KOPT-K1 (cell line): Measurements from ENCODE around the gene RNF223.
"Not testable (repeated sequence)": the region's sequence is repeated elsewhere in the genome, so short reads cannot be mapped to it uniquely, and the experiment has no call there.

Experiments used
- H3K27ac ChIP-seq: fragments of 200-600 bp; sonication (generic); 2 replicates; pipeline ENCODE4 v1.5.1; 2016; ENCODE audit warnings: antibody characterized with exemption, mild to moderate bottlenecking, low read depth, low read length; ENCODE audit not compliant: poor library complexity, severe bottlenecking
- H3K36me3 ChIP-seq: fragments of 200-600 bp; sonication (generic); 2 replicates; pipeline ENCODE4 v1.5.1; 2017; ENCODE audit warnings: antibody characterized with exemption, mild to moderate bottlenecking, low read length, moderate library complexity; ENCODE audit not compliant: insufficient read depth
- H3K9me3 ChIP-seq: fragments of 200-600 bp; sonication (generic); 2 replicates; pipeline ENCODE4 v1.5.1; 2017; ENCODE audit warnings: antibody characterized with exemption, low read length, mild to moderate bottlenecking; ENCODE audit not compliant: insufficient read depth, poor library complexity, severe bottlenecking

Gene RNF223

GRCh38 chr1:1085171-1085841, 11.2 kb upstream of the RNF223 start:
- no peaks in the 10 kb centered on the region for H3K9me3 ChIP-seq
- no peaks in the 10 kb centered on the region for H3K36me3 ChIP-seq
- no peak overlapping the region for H3K27ac ChIP-seq

- no peaks in the 10 kb centered on the region for H3K36me3 ChIP-seq
- no peak overlapping the region for H3K27ac ChIP-seq
- no peaks in the 10 kb centered on the region for H3K9me3 ChIP-seq
Observed at GRCh38 chr1:1084372-1085170, 10.5 kb upstream of the RNF223 start.

- H3K27ac ChIP-seq: no peak overlapping the region
- H3K9me3 ChIP-seq: no peaks in the 10 kb centered on the region
- H3K36me3 ChIP-seq: no peaks in the 10 kb centered on the region
Observed at GRCh38 chr1:1083416-1084371, 9.6 kb upstream of the RNF223 start.

- Histone ChIP-seq H3K36me3 (no peaks in the 10 kb centered on the region), H3K27ac (no peak overlapping the region), H3K9me3 (no peaks in the 10 kb centered on the region)
Observed at GRCh38 chr1:1082776-1083415, 8.8 kb upstream of the RNF223 start.

- H3K9me3 ChIP-seq: no peaks in the 10 kb centered on the region
- no peak overlapping the region for H3K27ac ChIP-seq
- H3K36me3 ChIP-seq: no peaks in the 10 kb centered on the region
Observed at GRCh38 chr1:1082239-1082775, 8.2 kb upstream of the RNF223 start.

GRCh38 chr1:1081311-1082238, 7.5 kb upstream of the RNF223 start:
- no peaks in the 10 kb centered on the region for H3K9me3 ChIP-seq
- H3K36me3 ChIP-seq: no peaks in the 10 kb centered on the region
- H3K27ac ChIP-seq: no peak overlapping the region

GRCh38 chr1:1080951-1081310, 6.8 kb upstream of the RNF223 start:
- H3K36me3 ChIP-seq: no peaks in the 10 kb centered on the region
- H3K27ac ChIP-seq: no peak overlapping the region
- no peaks in the 10 kb centered on the region for H3K9me3 ChIP-seq

GRCh38 chr1:1080122-1080757, 6.1 kb upstream of the RNF223 start:
- Histone ChIP-seq H3K27ac (no peak overlapping the region), H3K36me3 (no peaks in the 10 kb centered on the region), H3K9me3 (no peaks in the 10 kb centered on the region)

GRCh38 chr1:1079408-1080121, 5.5 kb upstream of the RNF223 start:
- Histone ChIP-seq H3K36me3 (no peaks in the 10 kb centered on the region), H3K27ac (no peak overlapping the region), H3K9me3 (no peaks in the 10 kb centered on the region)

- not testable (repeated sequence) for H3K27ac ChIP-seq, H3K36me3 ChIP-seq, H3K9me3 ChIP-seq
Observed at GRCh38 chr1:1077396-1077795, 3.3 kb upstream of the RNF223 start.

- no peak overlapping the region for H3K27ac ChIP-seq
- H3K9me3 ChIP-seq: no peaks in the 10 kb centered on the region
- no peaks in the 10 kb centered on the region for H3K36me3 ChIP-seq
Observed at GRCh38 chr1:1075148-1075935, 1.2 kb upstream of the RNF223 start.

GRCh38 chr1:1074631-1075147, 583 bp upstream of the RNF223 start:
- H3K36me3 ChIP-seq: no peaks in the 10 kb centered on the region
- H3K9me3 ChIP-seq: no peaks in the 10 kb centered on the region
- H3K27ac ChIP-seq: no peak overlapping the region
